ENCODE data around the gene SAMM50.

GRCh38 chr22:43944670-43945430 is 10.4 kb upstream of the SAMM50 start:
- TF ChIP-seq CTCF (IDR thresholded peaks at IDR 0.05) (no peak), POLR2A (IDR thresholded peaks at IDR 0.05) (no peak)
